ENCODE measurements around the gene CFTR. TPM values are rescaled to one million over a fixed set of nuclear protein-coding genes. Genes with fewer than 3 reads are reported as not detected.

Gene CFTR
- total and polyA plus RNA-seq, 2 of the 8 experiments (the other 6 are each of a cell fraction or from before 2014, with no cell fraction given): 1.2 to 1.6 TPM

DNA sequence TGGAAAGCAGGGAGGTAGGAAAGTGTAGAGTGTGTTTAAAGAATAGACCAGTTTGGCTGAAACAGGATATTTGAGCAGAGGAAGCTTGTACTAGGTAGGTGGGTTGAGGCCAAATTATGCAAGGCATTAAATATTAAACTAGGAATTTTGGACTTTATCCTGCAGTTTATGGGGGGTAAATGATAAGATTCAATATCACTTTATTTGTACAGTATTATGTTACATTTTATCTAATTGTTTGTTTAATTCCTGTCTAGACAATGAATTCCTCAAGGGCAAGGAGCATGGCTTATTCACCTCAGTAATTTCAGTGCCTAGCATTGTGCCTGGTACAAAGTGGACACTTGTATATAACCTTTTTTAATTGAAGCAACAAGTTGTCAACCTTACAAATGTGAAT, 125.9 kb downstream of the CFTR start:
- TF ChIP-seq FOSL1 (IDR thresholded peaks at IDR 0.05; ENCODE audit: insufficient read depth, low read depth, low read length) (no peak), TEAD4 (IDR thresholded peaks at IDR 0.05; ENCODE audit: low read depth, low read length) (no peak), NANOG (IDR thresholded peaks at IDR 0.05; ENCODE audit: insufficient read depth, low read depth, low read length, poor library complexity, severe bottlenecking) (no peak)
- TF ChIP-seq, protein P1, sequence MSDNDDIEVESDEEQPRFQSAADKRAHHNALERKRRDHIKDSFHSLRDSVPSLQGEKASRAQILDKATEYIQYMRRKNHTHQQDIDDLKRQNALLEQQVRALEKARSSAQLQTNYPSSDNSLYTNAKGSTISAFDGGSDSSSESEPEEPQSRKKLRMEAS (IDR thresholded peaks at IDR 0.05): no peak
- no peaks in the 10 kb centered on the region for H3K9me3 ChIP-seq (ENCODE audit: insufficient read depth in 2 of 2, low read depth in 1 of 2, low read length in 1 of 2)
- H3K79me1 ChIP-seq (ENCODE audit: low read depth, low read length): no peaks in the 10 kb centered on the region
- no peak overlapping the region for H3K27ac ChIP-seq (ENCODE audit: low read depth, low read length)
- H3K4me3 ChIP-seq (ENCODE audit: extremely low read depth in 1 of 4, insufficient read depth in 2 of 4, low read depth in 3 of 4, low read length in 4 of 4): no peak overlapping the region
- no peak overlapping the region for H2BK20ac ChIP-seq (ENCODE audit: low read length)
- no peaks in the 10 kb centered on the region for H3K27me3 ChIP-seq (replicated peaks in 1 of 4; ENCODE audit: control insufficient read depth in 3 of 4, extremely low read depth in 1 of 4, insufficient read depth in 3 of 4, low read length in 3 of 4)
- DNase-seq (ENCODE audit: low read depth in 1 of 2, low spot score in 2 of 2): no peak
- no peak overlapping the region for H2AK5ac ChIP-seq (ENCODE audit: low read depth, low read length)
- H3K23ac ChIP-seq (ENCODE audit: insufficient read length): no peak overlapping the region
- no peak overlapping the region for H4K8ac ChIP-seq (ENCODE audit: extremely low read depth, insufficient read depth, low read length)
- no peak overlapping the region for H3K4me2 ChIP-seq (ENCODE audit: insufficient read depth in 1 of 2, low read depth in 2 of 2, low read length in 2 of 2)
- no peaks in the 10 kb centered on the region for H3K36me3 ChIP-seq (ENCODE audit: control insufficient read depth in 2 of 4, insufficient read depth in 4 of 4, low read length in 3 of 4)
- H2BK12ac ChIP-seq (ENCODE audit: low read depth, low read length): no peak overlapping the region
- no peak overlapping the region for H4K91ac ChIP-seq (replicated peaks; ENCODE audit: insufficient read length, low read length)
- H3K18ac ChIP-seq (ENCODE audit: extremely low read depth, low read length): no peak overlapping the region
- no peak overlapping the region for H2BK120ac ChIP-seq (replicated peaks; ENCODE audit: low read depth, low read length)
- H3K9ac ChIP-seq (replicated peaks in 1 of 4; ENCODE audit: extremely low read depth in 1 of 4, low read depth in 3 of 4, low read length in 3 of 4): no peak overlapping the region
- H2BK5ac ChIP-seq (ENCODE audit: low read depth, low read length): no peak overlapping the region
- H3K14ac ChIP-seq (ENCODE audit: insufficient read length): no peak overlapping the region
- no peak overlapping the region for H4K5ac ChIP-seq (ENCODE audit: insufficient read length, low read depth, low read length)
- H2BK15ac ChIP-seq (ENCODE audit: low read length): no peak overlapping the region
- FAIRE-seq: no peak
- no peaks in the 10 kb centered on the region for H3K4me1 ChIP-seq (replicated peaks in 1 of 4; ENCODE audit: control insufficient read depth in 3 of 4, insufficient read depth in 4 of 4, low read length in 3 of 4)
- H3K4ac ChIP-seq (replicated peaks; ENCODE audit: insufficient read length, low read depth, low read length): no peak overlapping the region
- no peak overlapping the region for H2AFZ ChIP-seq (ENCODE audit: low read length)
- H4K20me1 ChIP-seq (replicated peaks in 1 of 2; ENCODE audit: control insufficient read depth in 1 of 2, insufficient read depth in 2 of 2, low read length in 2 of 2): no peaks in the 10 kb centered on the region
- H3K23me2 ChIP-seq (ENCODE audit: low read depth, low read length): no peaks in the 10 kb centered on the region
- H3K56ac ChIP-seq (replicated peaks; ENCODE audit: insufficient read length, low read depth, low read length): no peak overlapping the region
- ChIA-PET CTCF (ENCODE audit: partially characterized antibody) (interaction anchor here (0.6 kb wide), 1 partner anchor 12 kb away, joined by 3 read pairs; no protein-coding TSS in a partner anchor), POLR2A (ENCODE audit: partially characterized antibody) (no interaction called here)
- H3K79me2 ChIP-seq (ENCODE audit: control insufficient read depth in 1 of 2, insufficient read depth in 2 of 2, low read length in 2 of 2): no peaks in the 10 kb centered on the region
